ENCODE data around the gene MAD1L1. TPM values are rescaled to one million over a fixed set of nuclear protein-coding genes. Genes with fewer than 3 reads are reported as not detected.
A peak's percentile ranks its signal among the peaks of the same experiment; 100 is the strongest.

Gene MAD1L1
- total and polyA plus RNA-seq, 7 donors = 11.7 to 17.5 (median 15.6) TPM

DNA sequence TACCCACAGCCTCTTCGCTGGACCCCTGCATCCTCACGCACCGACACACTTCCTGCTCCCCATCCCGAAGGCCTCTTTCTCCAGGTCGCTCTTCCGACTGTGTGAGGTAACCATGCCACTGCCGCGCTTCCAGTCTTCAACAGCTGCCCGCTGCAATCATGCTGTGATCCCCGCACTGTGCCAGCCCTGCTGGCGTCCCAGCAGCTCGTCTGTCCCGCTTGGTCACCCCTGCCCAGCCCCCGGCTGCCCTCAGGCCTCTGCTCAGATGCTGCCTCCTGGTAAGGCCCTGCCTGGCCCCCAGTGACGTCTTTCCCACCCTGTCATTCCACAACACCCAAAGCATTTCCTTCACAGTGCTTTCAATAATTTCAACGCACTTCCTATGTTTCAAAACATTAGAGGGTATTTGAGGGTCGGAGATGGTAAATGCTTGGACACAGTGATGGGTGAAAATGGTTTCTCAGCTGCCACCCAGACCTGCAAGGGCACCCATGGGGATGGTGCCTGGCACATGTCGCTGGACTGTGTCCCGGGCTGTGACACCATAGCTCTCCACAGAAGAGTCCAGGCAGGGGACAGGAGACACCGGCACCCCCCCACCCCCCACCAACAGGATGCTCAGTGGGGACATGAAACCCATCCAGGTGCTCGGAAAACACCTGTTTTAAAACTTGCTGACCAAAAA is 125.2 kb downstream of the MAD1L1 start:
- H3K9me3 ChIP-seq = no peaks in the 10 kb centered on the region
- intact Hi-C loops (cut with DNase I) = loop anchor here (5.0 kb wide), 2 partner anchors 40 to 85 kb away; no protein-coding TSS in a partner anchor
- DNase-seq (no peak), ATAC-seq (peak in 3 of 4 donors; percentile 28 to 56 (median 45))
- no peaks in the 10 kb centered on the region for H3K36me3 ChIP-seq (ENCODE audit: insufficient read depth in 1 of 2, low read depth in 1 of 2)
- 46 to 57% (median 51%) methylated on average over 21 of the region's 21 CpGs for WGBS, 3 donors
- no peaks in the 10 kb centered on the region for H3K27me3 ChIP-seq (ENCODE audit: insufficient read depth in 3 of 3, low read length in 2 of 3)
- no peak overlapping the region for H3K4me3 ChIP-seq
- H3K27ac ChIP-seq = no peak overlapping the region
- H3K4me1 ChIP-seq = peaks cover 36% of the 10 kb centered on the region
- TF ChIP-seq CTCF (IDR thresholded peaks at IDR 0.05) = no peak

DNA sequence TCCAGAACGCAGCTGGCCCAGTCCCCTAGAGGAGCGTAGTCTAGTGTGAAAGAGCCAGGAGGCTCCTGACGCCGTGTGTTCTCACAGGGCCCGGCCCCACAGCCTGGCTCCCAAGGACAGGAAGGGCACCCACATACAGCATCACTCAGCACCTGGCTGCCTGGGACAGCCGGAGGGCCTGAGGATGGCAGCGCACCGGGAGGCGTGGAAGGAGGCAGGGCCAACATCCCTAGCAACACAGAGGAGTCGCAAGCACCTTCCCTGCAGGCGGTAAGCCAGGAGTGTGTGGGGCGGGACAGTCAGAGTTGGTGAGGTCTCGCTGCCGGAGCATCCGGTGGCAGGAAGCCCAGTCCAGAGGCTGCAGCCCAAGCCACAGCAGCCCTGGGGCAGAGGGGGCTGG is 125.8 kb downstream of the MAD1L1 start:
- no peaks in the 10 kb centered on the region for H3K9me3 ChIP-seq
- intact Hi-C loops (cut with DNase I) = loop anchor here (5.0 kb wide), 2 partner anchors 40 to 85 kb away; no protein-coding TSS in a partner anchor
- TF ChIP-seq CTCF (IDR thresholded peaks at IDR 0.05) = no peak
- H3K4me1 ChIP-seq = peaks cover 36% of the 10 kb centered on the region
- H3K27me3 ChIP-seq (ENCODE audit: insufficient read depth in 3 of 3, low read length in 2 of 3) = no peaks in the 10 kb centered on the region
- H3K27ac ChIP-seq = no peak overlapping the region
- DNase-seq (peak; percentile 52 to 70), ATAC-seq (peak in 3 of 4 donors; percentile 19 to 34 (median 24))
- WGBS, 3 donors = 38 to 48% (median 45%) methylated on average over 15 of the region's 15 CpGs
- no peaks in the 10 kb centered on the region for H3K36me3 ChIP-seq (ENCODE audit: insufficient read depth in 1 of 2, low read depth in 1 of 2)
- no peak overlapping the region for H3K4me3 ChIP-seq

DNA sequence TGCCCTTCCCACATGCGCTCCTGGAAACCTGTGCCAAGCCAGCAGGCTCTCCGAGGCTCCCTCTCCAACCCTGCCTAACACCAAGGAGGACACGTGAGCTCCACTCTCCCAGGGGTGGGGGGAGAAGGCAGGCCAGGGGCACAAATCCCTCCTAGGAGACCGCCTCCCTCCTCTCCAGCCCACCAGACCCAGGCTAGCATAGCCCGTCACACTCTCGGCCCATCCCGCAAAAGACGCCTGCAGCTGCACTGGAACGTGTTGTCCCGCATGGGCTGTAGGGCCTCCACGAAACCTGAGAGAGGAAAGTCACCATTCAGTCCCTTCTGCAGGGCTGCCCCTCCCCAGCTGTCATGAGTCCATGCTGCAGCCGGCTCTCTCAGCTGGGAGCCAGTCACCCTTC is 126.3 kb downstream of the MAD1L1 start:
- intact Hi-C loops (cut with DNase I) = loop anchor here (5.0 kb wide), 2 partner anchors 41 to 86 kb away; no protein-coding TSS in a partner anchor
- H3K27me3 ChIP-seq (ENCODE audit: insufficient read depth in 3 of 3, low read length in 2 of 3) = no peaks in the 10 kb centered on the region
- no peaks in the 10 kb centered on the region for H3K36me3 ChIP-seq (ENCODE audit: insufficient read depth in 1 of 2, low read depth in 1 of 2)
- no peak for TF ChIP-seq CTCF (IDR thresholded peaks at IDR 0.05)
- H3K27ac ChIP-seq = no peak overlapping the region
- H3K4me3 ChIP-seq = no peak overlapping the region
- WGBS, 3 donors = 75 to 82% (median 78%) methylated on average over 11 to 12 of the region's 12 CpGs
- no peak for DNase-seq
- no peaks in the 10 kb centered on the region for H3K9me3 ChIP-seq
- H3K4me1 ChIP-seq = peaks cover 36% of the 10 kb centered on the region
- no peak for ATAC-seq

DNA sequence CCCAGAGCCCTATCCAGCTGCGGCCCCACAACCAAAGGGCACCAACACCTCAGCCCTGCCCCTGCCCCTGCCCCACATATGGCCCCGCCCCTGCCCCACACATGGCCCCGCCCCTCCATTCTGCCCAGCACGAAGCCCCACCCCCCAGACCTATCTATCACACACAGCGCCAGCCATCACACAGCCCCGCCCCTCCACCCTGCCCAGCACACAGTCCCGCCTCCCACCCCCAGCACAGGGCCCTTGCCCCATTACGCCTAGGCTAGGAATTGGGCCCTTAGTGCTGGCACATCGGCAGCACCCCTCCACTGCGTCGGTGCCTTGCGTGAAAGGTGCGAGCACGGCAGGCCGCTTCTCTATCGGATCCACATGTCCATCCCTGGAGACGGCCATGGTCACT is 126.8 kb downstream of the MAD1L1 start:
- H3K27ac ChIP-seq = no peak overlapping the region
- TF ChIP-seq CTCF (IDR thresholded peaks at IDR 0.05) = no peak
- peaks cover 36% of the 10 kb centered on the region for H3K4me1 ChIP-seq
- no peak overlapping the region for H3K4me3 ChIP-seq
- no peak for DNase-seq
- no peaks in the 10 kb centered on the region for H3K27me3 ChIP-seq (ENCODE audit: insufficient read depth in 3 of 3, low read length in 2 of 3)
- intact Hi-C loops (cut with DNase I) = loop anchor here (2.0 to 5.0 kb wide), 3 partner anchors 41 to 103 kb away; no protein-coding TSS in a partner anchor
- H3K36me3 ChIP-seq (ENCODE audit: insufficient read depth in 1 of 2, low read depth in 1 of 2) = no peaks in the 10 kb centered on the region
- no peak for ATAC-seq
- no peaks in the 10 kb centered on the region for H3K9me3 ChIP-seq
- WGBS, 3 donors = 85 to 94% (median 90%) methylated on average over 16 to 17 of the region's 17 CpGs
